GM19324 (cell line): ENCODE data around the gene ANAPC2.

Experiments used
- ATAC-seq: cut with Tn5 transposase; IDR thresholded peaks from one replicate; pipeline ENCODE4 v1.9.1; 2021; ENCODE audit warnings: mild to moderate bottlenecking, moderate library complexity; ENCODE audit not compliant: unreplicated experiment, low FRiP score

ANAPC2 gene

GRCh38 chr9:137215196-137215986 is 27.0 kb upstream of the ANAPC2 start:
- ATAC-seq: no peak

GRCh38 chr9:137214620-137215019 is 26.3 kb upstream of the ANAPC2 start:
- ATAC-seq: no peak

GRCh38 chr9:137213160-137214060 is 25.1 kb upstream of the ANAPC2 start:
- no peak for ATAC-seq

- ATAC-seq: no peak
Measured at GRCh38 chr9:137212520-137212919, 24.2 kb upstream of the ANAPC2 start.

- ATAC-seq: no peak
Measured at GRCh38 chr9:137211532-137211931, 23.2 kb upstream of the ANAPC2 start.

- ATAC-seq: no peak
Measured at GRCh38 chr9:137206602-137207001, 18.2 kb upstream of the ANAPC2 start.

- peak; percentile 44 for ATAC-seq
Measured at GRCh38 chr9:137205126-137206069, 17.0 kb upstream of the ANAPC2 start, which contains the start of the genes NDOR1 and TMEM203. Gene NDOR1 (plus strand): TSS chr9:137205700. CDS start chr9:137205778, 78 bp downstream. Gene TMEM203 (minus strand): TSS chr9:137205648. CDS start chr9:137205414, 234 bp downstream.

GRCh38 chr9:137204731-137205125 is 16.4 kb upstream of the ANAPC2 start:
- ATAC-seq: no peak

GRCh38 chr9:137202966-137203365 is 14.6 kb upstream of the ANAPC2 start:
- no peak for ATAC-seq

GRCh38 chr9:137201205-137201868 is 13.0 kb upstream of the ANAPC2 start:
- ATAC-seq: no peak

GRCh38 chr9:137200311-137201204 is 12.2 kb upstream of the ANAPC2 start, which contains the start of gene TPRN:
Gene TPRN (minus strand): TSS chr9:137200741. CDS start chr9:137200711, 30 bp downstream.
- peak; percentile 87 for ATAC-seq

- ATAC-seq: no peak
Measured at GRCh38 chr9:137199411-137200121, 11.2 kb upstream of the ANAPC2 start.

GRCh38 chr9:137198902-137199283 is 10.5 kb upstream of the ANAPC2 start:
- no peak for ATAC-seq

- no peak for ATAC-seq
Measured at GRCh38 chr9:137198051-137198901, 9.9 kb upstream of the ANAPC2 start.

- ATAC-seq: no peak
Measured at GRCh38 chr9:137195525-137196220, 7.3 kb upstream of the ANAPC2 start.

GRCh38 chr9:137194909-137195308 is 6.5 kb upstream of the ANAPC2 start:
- ATAC-seq: no peak
